Naive thymus-derived CD8-positive, alpha-beta T cell (primary cell): ENCODE results near the gene SLC4A2. TPM values are rescaled to one million over a fixed set of nuclear protein-coding genes. Genes with fewer than 3 reads are reported as not detected.
"Not testable (repeated sequence)": the region's sequence is repeated elsewhere in the genome, so short reads cannot be mapped to it uniquely, and the experiment has no call there.

ENCODE experiments used
- ATAC-seq, 2 donors: fragments of 150-1000 bp; cut with Tn5 transposase in 1 of 2; sonication (Bioruptor Pico), chemical (Tn5 transposase) in 1 of 2; 1 replicate in 1 of 2; 2 replicates in 1 of 2; pipeline ENCODE4 v1.10.0; 2021; ENCODE audit warnings: mild to moderate bottlenecking in 2 of 2, moderate library complexity in 2 of 2
- POLR2A ChIA-PET: fragments of 350-600 bp; sonication (Branson Sonifier 250); formaldehyde crosslinking; loops from one replicate; lab custom pipeline; 2021; ENCODE audit warnings: antibody characterized with exemption; lab: Charles Lee
- DNase-seq, 10 donors: peaks; one replicate each; pipeline versions ENCODE4 v3.0.0 to v3.0.0-alpha.2; 2020 to 2022
- H3K27ac Mint-ChIP-seq, 10 donors: one replicate each; pipeline ENCODE4 v1.8.0; 2020 to 2022; ENCODE audit warnings: mild to moderate bottlenecking in 10 of 10, mixed read lengths in 10 of 10, moderate library complexity in 4 of 10, inconsistent platforms in 1 of 10
- H3K27me3 Mint-ChIP-seq, 5 donors: one replicate each; pipeline ENCODE4 v1.8.0; 2021 to 2022; ENCODE audit warnings: mixed read lengths in 5 of 5
- H3K36me3 Mint-ChIP-seq, 3 donors: one replicate each; pipeline ENCODE4 v1.8.0; 2020 to 2022; ENCODE audit warnings: mixed read lengths in 3 of 3, mild to moderate bottlenecking in 2 of 3, inconsistent platforms in 1 of 3
- H3K4me1 Mint-ChIP-seq, 4 donors: one replicate each; pipeline ENCODE4 v1.8.0; 2021 to 2022; ENCODE audit warnings: mixed read lengths in 4 of 4
- H3K4me3 Mint-ChIP-seq, 10 donors: one replicate each; pipeline ENCODE4 v1.8.0; 2020 to 2022; ENCODE audit warnings: mild to moderate bottlenecking in 10 of 10, mixed read lengths in 10 of 10, moderate library complexity in 6 of 10, inconsistent platforms in 1 of 10
- H3K9me3 Mint-ChIP-seq, 9 donors: one replicate each; pipeline ENCODE4 v1.8.0; 2020 to 2022; ENCODE audit warnings: mixed read lengths in 9 of 9, mild to moderate bottlenecking in 3 of 9, inconsistent platforms in 1 of 9, moderate library complexity in 1 of 9
- polyA plus RNA-seq, 3 donors: library from polyadenylated mRNA; unstranded; fragments of 300-500 nt; fragmentation: Illumina TruSeq; gene quantifications; one replicate each; pipeline ENCODE4 v1.2.3, GENCODE V29; 2021
- total RNA-seq, 8 experiments: library from RNA in 2 of 8; stranded (reverse) in 2 of 8; gene quantifications; one replicate each; pipeline ENCODE4 v1.2.3 and lab custom pipeline; 2021 to 2026

SLC4A2 gene
- total RNA-seq (10 to 100 TPM; 52.5 to 60.6 TPM), polyA plus RNA-seq (10 to 100 TPM; 10.1 to 18.0 (median 14.8) TPM), total RNA-seq (lab: John Stamatoyannopoulos, UW) (30.5 to 64.5 (median 47.4) reads per million in 6 experiments)

DNA sequence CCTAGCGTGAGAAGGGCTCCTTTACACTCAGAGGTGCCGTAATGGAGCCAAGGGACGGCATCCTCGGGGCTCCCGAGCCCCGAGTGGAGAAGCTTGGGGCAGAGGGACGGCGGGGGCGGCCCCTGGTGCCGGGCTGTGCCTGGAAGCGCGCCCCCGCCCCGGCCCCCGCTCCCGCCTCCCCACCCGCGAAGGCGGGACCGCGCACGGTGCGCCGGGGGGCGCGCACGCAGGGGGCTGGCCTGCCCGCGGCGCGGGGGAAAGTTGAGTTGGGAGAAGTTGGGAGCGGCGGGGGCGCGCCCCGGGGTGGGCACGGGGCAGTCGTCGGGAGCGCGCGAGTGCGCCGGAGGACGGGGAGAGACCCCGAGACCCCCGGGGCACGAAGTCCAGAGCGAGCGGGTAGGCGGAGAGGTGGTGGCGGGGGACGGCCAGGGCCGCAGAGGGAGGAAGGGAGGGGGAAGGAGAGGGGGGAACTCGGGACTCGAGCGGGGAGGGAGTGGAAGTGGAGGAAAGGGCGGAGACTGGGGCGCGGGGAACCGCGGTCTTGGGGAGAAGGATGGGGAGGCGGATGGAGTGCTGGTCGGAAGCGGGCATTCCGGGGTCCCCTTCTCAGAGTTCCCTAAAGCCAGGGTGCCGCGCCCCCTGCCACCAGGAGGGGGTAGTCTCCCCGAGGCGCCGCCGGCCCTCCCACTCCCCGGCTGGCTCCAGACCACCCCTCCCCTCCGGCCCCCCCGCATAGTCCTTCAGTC, at the start of gene SLC4A2:
SLC4A2 (plus strand) TSS at position 223 of the 746 bp plus-strand sequence. CDS start 2,399 bp downstream, outside the sequence.
- Mint-ChIP-seq H3K36me3 (peaks cover 0 to 6% (median 0%) of the 10 kb centered on the region in 3 donors), H3K9me3 (no peaks in the 10 kb centered on the region), H3K27me3 (no peaks in the 10 kb centered on the region), H3K27ac (peak within 1 kb of the TSS; percentile 85 to 98 (median 96)), H3K4me3 (peak within 1 kb of the TSS; percentile 88 to 97 (median 94)), H3K4me1 (peaks cover 17 to 48% (median 42%) of the 10 kb centered on the region in 4 donors)
- DNase-seq = peak; percentile 52 to 79 (median 70)
- ATAC-seq = peak in 1 of 2 donors; percentile 4
- POLR2A ChIA-PET = interaction anchor here (1.0 to 5.2 kb wide), 6 partner anchors 20 to 49 kb away, joined by 3 to 42 read pairs (median 14); partner anchors contain the start of genes ABCB8, AGAP3, FASTK and TMUB1

GRCh38 chr7:151010037-151010306, 49.4 kb upstream of the SLC4A2 start:
- Mint-ChIP-seq H3K36me3 (no peaks in the 10 kb centered on the region), H3K27ac (peak overlapping the region in 9 of 10 donors; percentile 69 to 100 (median 95)), H3K27me3 (peaks cover 0 to 3% (median 0%) of the 10 kb centered on the region in 5 donors), H3K4me1 (peaks cover 30 to 78% (median 73%) of the 10 kb centered on the region in 4 donors), H3K9me3 (no peaks in the 10 kb centered on the region), H3K4me3 (peak overlapping the region in 4 of 10 donors; percentile 33 to 74 (median 64))
- DNase-seq (no peak), ATAC-seq (no peak)
- POLR2A ChIA-PET = interaction anchor here (0.6 to 7.2 kb wide), 9 partner anchors 8 to 643 kb away, joined by 3 to 65 read pairs (median 7); partner anchors contain the start of gene ABCB8

DNA sequence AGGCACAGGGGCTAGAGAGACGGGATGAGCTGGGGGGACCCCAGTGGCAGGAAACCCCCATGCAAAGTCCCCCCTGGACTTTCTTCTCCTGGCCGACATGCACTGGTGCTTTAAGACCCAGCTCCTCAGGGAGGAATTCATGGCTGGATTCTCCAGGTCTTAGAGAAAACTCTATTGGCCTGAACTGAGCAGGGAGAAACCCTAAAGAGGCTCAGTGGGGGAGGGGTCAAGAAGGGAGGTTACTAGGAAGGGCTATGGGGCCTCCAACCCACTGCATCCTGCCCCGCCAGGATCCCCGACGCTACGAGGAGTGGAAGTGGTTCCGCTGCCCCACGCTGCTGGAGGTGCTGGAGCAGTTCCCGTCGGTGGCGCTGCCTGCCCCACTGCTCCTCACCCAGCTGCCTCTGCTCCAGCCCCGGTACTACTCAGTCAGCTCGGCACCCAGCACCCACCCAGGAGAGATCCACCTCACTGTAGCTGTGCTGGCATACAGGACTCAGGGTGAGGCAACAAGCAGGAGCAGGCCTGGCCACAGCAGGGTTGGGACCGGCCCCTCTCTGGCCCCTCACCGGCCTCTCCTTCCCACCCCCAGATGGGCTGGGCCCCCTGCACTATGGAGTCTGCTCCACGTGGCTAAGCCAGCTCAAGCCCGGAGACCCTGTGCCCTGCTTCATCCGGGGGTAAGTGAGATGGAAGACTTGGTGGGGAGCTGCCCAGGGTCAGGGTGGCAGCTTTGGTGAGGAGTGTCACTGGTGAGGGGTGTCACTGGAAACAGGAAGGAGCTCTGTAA, 48.9 kb upstream of the SLC4A2 start:
- Mint-ChIP-seq H3K9me3 (no peaks in the 10 kb centered on the region), H3K4me1 (peaks cover 35 to 81% (median 79%) of the 10 kb centered on the region in 4 donors), H3K36me3 (no peaks in the 10 kb centered on the region), H3K4me3 (peak overlapping the region; percentile 4 to 74 (median 62)), H3K27ac (peak overlapping the region; percentile 76 to 100 (median 95)), H3K27me3 (peaks cover 0 to 3% (median 0%) of the 10 kb centered on the region in 5 donors)
- DNase-seq (peak in 4 of 10 donors; percentile 30 to 48 (median 44)), ATAC-seq (peak; percentile 1 to 8)
- POLR2A ChIA-PET = interaction anchor here (0.6 to 7.2 kb wide), 10 partner anchors 8 to 49 kb away, joined by 3 to 65 read pairs (median 8); partner anchors contain the start of genes ABCB8 and SLC4A2

- Mint-ChIP-seq H3K36me3 (no peaks in the 10 kb centered on the region), H3K27ac (peak overlapping the region; percentile 76 to 100 (median 95)), H3K9me3 (no peaks in the 10 kb centered on the region), H3K27me3 (peaks cover 0 to 3% (median 0%) of the 10 kb centered on the region in 5 donors), H3K4me1 (peaks cover 37 to 84% (median 80%) of the 10 kb centered on the region in 4 donors), H3K4me3 (peak overlapping the region in 9 of 10 donors; percentile 47 to 74 (median 61))
- POLR2A ChIA-PET = interaction anchor here (0.8 to 7.2 kb wide), 6 partner anchors 7 to 48 kb away, joined by 3 to 65 read pairs (median 16); partner anchors contain the start of genes ABCB8 and SLC4A2
- DNase-seq (no peak), ATAC-seq (no peak)
These were observed 48.3 kb upstream of the SLC4A2 start for GRCh38 chr7:151011097-151011409.

DNA sequence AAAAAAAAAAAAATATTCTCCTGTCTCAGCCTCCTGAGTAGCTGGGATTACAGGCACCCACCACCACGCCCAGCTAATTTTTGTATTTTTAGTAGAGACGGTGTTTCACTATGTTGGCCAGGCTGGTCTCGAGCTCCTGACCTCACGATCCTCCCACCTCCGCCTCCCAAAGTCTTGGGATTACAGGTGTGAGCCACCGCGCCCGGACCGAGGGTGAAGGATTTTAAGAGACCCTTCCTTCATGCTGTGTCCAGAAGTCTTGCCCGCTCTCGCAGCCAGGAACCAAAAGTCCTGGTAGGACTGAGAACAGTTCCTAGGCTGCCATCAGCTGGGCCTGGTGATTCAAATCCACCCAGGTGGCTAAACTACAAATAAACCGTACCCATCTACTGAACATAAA, 47.8 kb upstream of the SLC4A2 start:
- Mint-ChIP-seq H3K4me3 (peak overlapping the region in 9 of 10 donors; percentile 24 to 97 (median 66)), H3K27ac (peak overlapping the region; percentile 90 to 100 (median 100)), H3K4me1 (peaks cover 41 to 90% (median 84%) of the 10 kb centered on the region in 4 donors)
- POLR2A ChIA-PET = interaction anchor here (0.7 to 7.2 kb wide), 6 partner anchors 7 to 275 kb away, joined by 3 to 65 read pairs (median 16); partner anchors contain the start of gene ABCB8
- not testable (repeated sequence) for H3K9me3 Mint-ChIP-seq, H3K27me3 Mint-ChIP-seq, DNase-seq, H3K36me3 Mint-ChIP-seq, ATAC-seq

GRCh38 chr7:151012031-151012692, 47.2 kb upstream of the SLC4A2 start:
- no peaks in the 10 kb centered on the region for H3K36me3 Mint-ChIP-seq
- DNase-seq = no peak
- peak overlapping the region; percentile 44 to 98 (median 77) for H3K4me3 Mint-ChIP-seq
- peak overlapping the region; percentile 93 to 100 (median 100) for H3K27ac Mint-ChIP-seq
- no peaks in the 10 kb centered on the region for H3K9me3 Mint-ChIP-seq
- H3K27me3 Mint-ChIP-seq = peaks cover 0 to 3% (median 0%) of the 10 kb centered on the region in 5 donors
- POLR2A ChIA-PET = interaction anchor here (0.7 to 7.2 kb wide), 10 partner anchors 6 to 275 kb away, joined by 3 to 65 read pairs (median 16); partner anchors contain the start of genes ABCB8 and CDK5
- H3K4me1 Mint-ChIP-seq = peaks cover 45 to 92% (median 88%) of the 10 kb centered on the region in 4 donors
- ATAC-seq = no peak

DNA sequence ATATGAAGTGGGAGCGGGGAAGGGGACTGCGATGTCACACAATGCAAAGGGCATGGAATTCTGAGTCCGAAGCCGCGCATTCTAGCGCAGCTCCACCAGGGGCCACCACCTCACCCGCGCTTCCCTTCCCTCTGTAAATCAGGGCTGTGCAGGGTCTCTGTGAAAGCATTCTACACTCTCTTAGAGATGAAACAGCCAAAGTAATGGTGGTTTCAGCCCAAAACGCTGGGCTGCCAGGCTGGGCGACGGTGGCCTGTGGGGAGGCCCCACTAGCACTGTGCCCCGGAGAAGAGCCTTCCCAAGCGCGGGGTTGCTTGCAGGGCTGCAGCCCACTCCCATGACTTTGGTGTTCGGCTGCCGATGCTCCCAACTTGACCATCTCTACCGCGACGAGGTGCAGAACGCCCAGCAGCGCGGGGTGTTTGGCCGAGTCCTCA, 46.5 kb upstream of the SLC4A2 start:
- H3K27ac Mint-ChIP-seq = peak overlapping the region; percentile 93 to 100 (median 100)
- POLR2A ChIA-PET = interaction anchor here (0.9 to 3.9 kb wide), 7 partner anchors 14 to 45 kb away, joined by 3 to 37 read pairs (median 17); partner anchors contain the start of genes ABCB8 and CDK5
- H3K4me3 Mint-ChIP-seq = peak overlapping the region; percentile 44 to 98 (median 77)
- peak; percentile 2 to 4 for ATAC-seq
- H3K36me3 Mint-ChIP-seq = no peaks in the 10 kb centered on the region
- H3K4me1 Mint-ChIP-seq = peaks cover 44 to 92% (median 88%) of the 10 kb centered on the region in 4 donors
- H3K9me3 Mint-ChIP-seq = no peaks in the 10 kb centered on the region
- H3K27me3 Mint-ChIP-seq = peaks cover 0 to 3% (median 0%) of the 10 kb centered on the region in 5 donors
- DNase-seq = peak in 1 of 10 donors; percentile 44

GRCh38 chr7:151013356-151013732, 46.0 kb upstream of the SLC4A2 start:
- peaks cover 0 to 3% (median 0%) of the 10 kb centered on the region in 5 donors for H3K27me3 Mint-ChIP-seq
- ATAC-seq (no peak), DNase-seq (no peak)
- H3K27ac Mint-ChIP-seq = peak overlapping the region in 9 of 10 donors; percentile 98 to 100 (median 100)
- H3K36me3 Mint-ChIP-seq = no peaks in the 10 kb centered on the region
- no peaks in the 10 kb centered on the region for H3K9me3 Mint-ChIP-seq
- peaks cover 47 to 92% (median 88%) of the 10 kb centered on the region in 4 donors for H3K4me1 Mint-ChIP-seq
- POLR2A ChIA-PET = interaction anchor here (0.6 to 3.7 kb wide), 18 partner anchors 8 to 529 kb away, joined by 3 to 37 read pairs (median 4); partner anchors contain the start of genes ABCB8, ABCF2, CDK5 and FASTK
- H3K4me3 Mint-ChIP-seq = peak overlapping the region; percentile 72 to 98 (median 95)

DNA sequence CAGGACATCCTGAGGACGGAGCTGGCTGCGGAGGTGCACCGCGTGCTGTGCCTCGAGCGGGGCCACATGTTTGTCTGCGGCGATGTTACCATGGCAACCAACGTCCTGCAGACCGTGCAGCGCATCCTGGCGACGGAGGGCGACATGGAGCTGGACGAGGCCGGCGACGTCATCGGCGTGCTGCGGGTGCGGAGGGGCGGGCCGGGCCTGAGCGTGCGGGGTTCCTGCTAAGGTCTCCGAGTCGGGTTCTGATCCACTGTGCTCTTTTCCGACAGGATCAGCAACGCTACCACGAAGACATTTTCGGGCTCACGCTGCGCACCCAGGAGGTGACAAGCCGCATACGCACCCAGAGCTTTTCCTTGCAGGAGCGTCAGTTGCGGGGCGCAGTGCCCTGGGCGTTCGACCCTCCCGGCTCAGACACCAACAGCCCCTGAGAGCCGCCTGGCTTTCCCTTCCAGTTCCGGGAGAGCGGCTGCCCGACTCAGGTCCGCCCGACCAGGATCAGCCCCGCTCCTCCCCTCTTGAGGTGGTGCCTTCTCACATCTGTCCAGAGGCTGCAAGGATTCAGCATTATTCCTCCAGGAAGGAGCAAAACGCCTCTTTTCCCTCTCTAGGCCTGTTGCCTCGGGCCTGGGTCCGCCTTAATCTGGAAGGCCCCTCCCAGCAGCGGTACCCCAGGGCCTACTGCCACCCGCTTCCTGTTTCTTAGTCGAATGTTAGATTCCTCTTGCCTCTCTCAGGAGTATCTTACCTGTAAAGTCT, 45.5 kb upstream of the SLC4A2 start:
- Mint-ChIP-seq H3K9me3 (no peaks in the 10 kb centered on the region), H3K27ac (peak overlapping the region; percentile 98 to 100 (median 100)), H3K4me1 (peaks cover 51 to 92% (median 87%) of the 10 kb centered on the region in 4 donors), H3K36me3 (no peaks in the 10 kb centered on the region), H3K4me3 (peak overlapping the region; percentile 86 to 98 (median 96)), H3K27me3 (peaks cover 0 to 3% (median 0%) of the 10 kb centered on the region in 5 donors)
- ATAC-seq (peak; percentile 64 to 71), DNase-seq (peak; percentile 82 to 99 (median 94))
- POLR2A ChIA-PET = interaction anchor here (0.6 to 3.7 kb wide), 20 partner anchors 8 to 1412 kb away, joined by 3 to 37 read pairs (median 4); partner anchors contain the start of genes ABCB8, ABCF2, CDK5 and FASTK

DNA sequence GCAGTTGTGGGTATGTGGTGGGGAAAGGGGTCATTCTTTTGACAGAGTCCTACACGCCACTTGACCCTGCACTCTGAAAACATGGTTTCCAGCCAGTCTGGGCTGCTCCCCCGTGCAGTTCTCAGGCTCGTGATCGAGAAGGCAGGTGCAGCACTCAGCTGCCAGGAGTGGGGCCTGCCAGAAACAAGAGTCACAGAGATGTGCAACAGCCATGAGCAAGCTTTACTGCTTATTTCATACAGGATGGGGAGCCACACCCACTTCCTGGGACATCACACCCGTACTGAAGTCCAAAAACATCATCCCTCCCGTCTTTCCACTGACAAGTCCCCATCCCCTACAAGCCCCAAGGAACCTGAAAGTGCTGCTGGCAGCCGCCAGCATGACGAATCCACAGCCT, 44.4 kb upstream of the SLC4A2 start:
- H3K27ac Mint-ChIP-seq = peak overlapping the region; percentile 98 to 100 (median 100)
- ATAC-seq (no peak), DNase-seq (peak in 2 of 10 donors; percentile 45 to 77)
- H3K36me3 Mint-ChIP-seq = no peaks in the 10 kb centered on the region
- peaks cover 0 to 5% (median 0%) of the 10 kb centered on the region in 5 donors for H3K27me3 Mint-ChIP-seq
- peaks cover 55 to 92% (median 86%) of the 10 kb centered on the region in 4 donors for H3K4me1 Mint-ChIP-seq
- POLR2A ChIA-PET = interaction anchor here (0.7 to 3.7 kb wide), 10 partner anchors 11 to 487 kb away, joined by 3 to 37 read pairs (median 8); partner anchors contain the start of genes ABCB8, CDK5 and FASTK
- no peaks in the 10 kb centered on the region for H3K9me3 Mint-ChIP-seq
- H3K4me3 Mint-ChIP-seq = peak overlapping the region; percentile 86 to 98 (median 96)
